ENCODE measurements around the gene LHX3.

- no peak for TF ChIP-seq MAFK (IDR thresholded peaks at IDR 0.05; ENCODE audit: partially characterized antibody)
- no peak for TF ChIP-seq NR3C1 (IDR thresholded peaks at IDR 0.05)
- TF ChIP-seq MYC (IDR thresholded peaks at IDR 0.05; ENCODE audit: borderline replicate concordance, low read length) = no peak
- TF ChIP-seq CTCF (IDR thresholded peaks at IDR 0.05) = no peak
- TF ChIP-seq EP300 (IDR thresholded peaks at IDR 0.05) = no peak
- no peak for TF ChIP-seq ZFP36 (IDR thresholded peaks at IDR 0.05; ENCODE audit: borderline replicate concordance, partially characterized antibody)
- no peak for TF ChIP-seq CHD4 (IDR thresholded peaks at IDR 0.05; ENCODE audit: borderline replicate concordance)
- no peak for TF ChIP-seq POLR2A (IDR thresholded peaks at IDR 0.05; ENCODE audit: low read length)
- no peak for TF ChIP-seq BCL3 (IDR thresholded peaks at IDR 0.05)
- TF ChIP-seq FOSB (CRISPR knock-in tag; IDR thresholded peaks at IDR 0.05) = no peak
- TF ChIP-seq CEBPB (IDR thresholded peaks at IDR 0.05) = no peak
- no peak for TF ChIP-seq PBX3 (IDR thresholded peaks at IDR 0.05)
These were observed 36.6 kb upstream of the LHX3 start for GRCh38 chr9:136241542-136241941.
